SK-N-SH (cell line): Measurements from ENCODE around the gene EWSR1.

Experiments
- CTCF ChIP-seq: fragments of 200-600 bp; sonication (generic); IDR thresholded peaks from 2 replicates; pipeline ENCODE4 v1.6.1; 2017; ENCODE audit warnings: antibody characterized with exemption, mild to moderate bottlenecking, moderate library complexity
- EP300 ChIP-seq, 2 experiments: IDR thresholded peaks; 2 replicates each; pipeline versions ENCODE4 v1.4.0 to v1.6.1; 2012; ENCODE audit warnings: borderline replicate concordance in 1 of 2, low read depth in 1 of 2, low read length in 1 of 2
- NRF1 ChIP-seq: IDR thresholded peaks from 2 replicates; pipeline ENCODE4 v1.6.1; 2012; ENCODE audit warnings: low read depth, mild to moderate bottlenecking, low read length
- RFX5 ChIP-seq: IDR thresholded peaks from 2 replicates; pipeline ENCODE4 v1.6.1; 2012; ENCODE audit warnings: mild to moderate bottlenecking, improper control_type of control experiment, low read length
- RXRA ChIP-seq: IDR thresholded peaks from 2 replicates; pipeline ENCODE4 v1.4.0; 2012; ENCODE audit warnings: low read depth, mild to moderate bottlenecking, borderline replicate concordance
- TCF12 ChIP-seq: IDR thresholded peaks from 2 replicates; pipeline ENCODE4 v1.4.0; 2012
- TEAD4 ChIP-seq: IDR thresholded peaks from 2 replicates; pipeline ENCODE4 v1.4.0; 2012; ENCODE audit warnings: mild to moderate bottlenecking, borderline replicate concordance; ENCODE audit not compliant: insufficient read depth
- ZBTB33 ChIP-seq: IDR thresholded peaks from 2 replicates; pipeline ENCODE4 v1.4.0; 2012; ENCODE audit warnings: low read depth, borderline replicate concordance
- TF ChIP-seq, protein P1 (sequence below): IDR thresholded peaks from 2 replicates; pipeline ENCODE4 v1.4.0; 2012; ENCODE audit warnings: low read depth
- TF ChIP-seq, protein P2 (sequence below): fragments of 150-350 bp; IDR thresholded peaks from 2 replicates; pipeline ENCODE4 v1.6.1; 2017; ENCODE audit warnings: antibody characterized with exemption, low read length, low read depth, borderline replicate concordance

GRCh38 chr22:29284196-29284595, 16.1 kb downstream of the EWSR1 start:
- TF ChIP-seq NRF1 (no peak), CTCF (no peak), RXRA (no peak), TEAD4 (no peak), RFX5 (no peak), TCF12 (no peak), EP300 (IDR thresholded peaks at IDR 0.05; ENCODE audit: borderline replicate concordance in 1 of 2, low read depth in 1 of 2, low read length in 1 of 2) (no peak), ZBTB33 (no peak)
- TF ChIP-seq, protein P1, sequence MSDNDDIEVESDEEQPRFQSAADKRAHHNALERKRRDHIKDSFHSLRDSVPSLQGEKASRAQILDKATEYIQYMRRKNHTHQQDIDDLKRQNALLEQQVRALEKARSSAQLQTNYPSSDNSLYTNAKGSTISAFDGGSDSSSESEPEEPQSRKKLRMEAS, result no peak
- TF ChIP-seq, protein P2, sequence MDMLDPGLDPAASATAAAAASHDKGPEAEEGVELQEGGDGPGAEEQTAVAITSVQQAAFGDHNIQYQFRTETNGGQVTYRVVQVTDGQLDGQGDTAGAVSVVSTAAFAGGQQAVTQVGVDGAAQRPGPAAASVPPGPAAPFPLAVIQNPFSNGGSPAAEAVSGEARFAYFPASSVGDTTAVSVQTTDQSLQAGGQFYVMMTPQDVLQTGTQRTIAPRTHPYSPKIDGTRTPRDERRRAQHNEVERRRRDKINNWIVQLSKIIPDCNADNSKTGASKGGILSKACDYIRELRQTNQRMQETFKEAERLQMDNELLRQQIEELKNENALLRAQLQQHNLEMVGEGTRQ, result no peak
